HepG2 (cell line): Measurements from ENCODE around the gene ANKRD49. TPM values are rescaled to one million over a fixed set of nuclear protein-coding genes. Genes with fewer than 3 reads are reported as not detected.

ENCODE experiments used
- EHMT2 ChIP-seq: fragments of 200-600 bp; sonication (generic); IDR thresholded peaks from 2 replicates; pipeline ENCODE4 v1.7.0; 2017; ENCODE audit warnings: antibody characterized with exemption, low read depth, low read length, borderline replicate concordance
- FOXK1 ChIP-seq: sonication (generic); formaldehyde crosslinking; IDR thresholded peaks from 2 replicates; pipeline ENCODE4 v1.4.0; 2020; ENCODE audit warnings: low read depth, missing genetic modification reagents, borderline replicate concordance
- KLF13 ChIP-seq: sonication (generic); formaldehyde crosslinking; IDR thresholded peaks from 2 replicates; pipeline ENCODE4 v1.4.0; 2020; ENCODE audit warnings: mild to moderate bottlenecking, missing genetic modification reagents
- MEF2D ChIP-seq: sonication (generic); formaldehyde crosslinking; IDR thresholded peaks from 2 replicates; pipeline ENCODE4 v1.5.1; 2020; ENCODE audit warnings: mild to moderate bottlenecking, missing genetic modification reagents
- NFIB ChIP-seq: sonication (generic); formaldehyde crosslinking; IDR thresholded peaks from 2 replicates; pipeline ENCODE4 v1.9.0; 2021; ENCODE audit warnings: missing genetic modification reagents, mild to moderate bottlenecking, borderline replicate concordance
- NR2F6 ChIP-seq, 2 experiments: IDR thresholded peaks; 2 replicates each; pipeline ENCODE4 v1.6.1; 2016; ENCODE audit warnings: antibody characterized with exemption in 1 of 2, mild to moderate bottlenecking in 1 of 2
- PHF8 ChIP-seq: sonication (generic); formaldehyde crosslinking; IDR thresholded peaks from 2 replicates; pipeline ENCODE4 v1.5.0; 2020; ENCODE audit warnings: missing genetic modification reagents
- POGZ ChIP-seq: sonication (generic); formaldehyde crosslinking; IDR thresholded peaks from 2 replicates; pipeline ENCODE4 v1.4.0; 2020; ENCODE audit warnings: mild to moderate bottlenecking, missing genetic modification reagents
- RORA ChIP-seq: sonication (generic); formaldehyde crosslinking; IDR thresholded peaks from 2 replicates; pipeline ENCODE4 v1.5.0; 2020; ENCODE audit warnings: mild to moderate bottlenecking, missing genetic modification reagents, moderate library complexity
- SATB2 ChIP-seq: sonication (generic); formaldehyde crosslinking; IDR thresholded peaks from 2 replicates; pipeline ENCODE4 v1.5.0; 2020; ENCODE audit warnings: missing genetic modification reagents
- SNRNP70 ChIP-seq: fragments of 200-400 bp; formaldehyde crosslinking; IDR thresholded peaks from 2 replicates; pipeline ENCODE4 v1.6.1; 2017; ENCODE audit warnings: mild to moderate bottlenecking, low read depth, low read length, moderate library complexity
- TBL1XR1 ChIP-seq: fragments of 150-350 bp; IDR thresholded peaks from 2 replicates; pipeline ENCODE4 v1.6.1; 2014; ENCODE audit warnings: borderline replicate concordance, low read length; ENCODE audit not compliant: partially characterized antibody
- ZNF230 ChIP-seq: sonication (generic); formaldehyde crosslinking; IDR thresholded peaks from 2 replicates; pipeline ENCODE4 v1.4.0; 2020; ENCODE audit warnings: mild to moderate bottlenecking, missing genetic modification reagents
- ZNF383 ChIP-seq: sonication (generic); formaldehyde crosslinking; IDR thresholded peaks from 2 replicates; pipeline ENCODE4 v1.4.0; 2020; ENCODE audit warnings: missing genetic modification reagents, mild to moderate bottlenecking, borderline replicate concordance
- ZNF569 ChIP-seq: sonication (generic); formaldehyde crosslinking; IDR thresholded peaks from 2 replicates; pipeline ENCODE4 v1.5.0; 2020; ENCODE audit warnings: mild to moderate bottlenecking, missing genetic modification reagents, moderate library complexity, borderline replicate concordance
- ZNF605 ChIP-seq: sonication (generic); formaldehyde crosslinking; IDR thresholded peaks from 2 replicates; pipeline ENCODE4 v1.8.0; 2022; ENCODE audit warnings: mild to moderate bottlenecking, missing genetic modification reagents
- ZNF816 ChIP-seq: sonication (generic); formaldehyde crosslinking; IDR thresholded peaks from 2 replicates; pipeline ENCODE4 v1.8.0; 2022; ENCODE audit warnings: missing genetic modification reagents, mild to moderate bottlenecking, borderline replicate concordance
- ZSCAN12 ChIP-seq: sonication (generic); formaldehyde crosslinking; IDR thresholded peaks from 2 replicates; pipeline ENCODE4 v1.9.0; 2021; ENCODE audit warnings: mild to moderate bottlenecking, missing genetic modification reagents
- polyA plus RNA-seq, 8 experiments: library from polyadenylated mRNA; depleted of rRNA in 3 of 8; stranded (reverse) in 7 of 8; unstranded in 1 of 8; fragments of >200 nt; fragmentation: Illumina TruSeq in 4 of 8; extraction: Trizol in 4 of 8; gene quantifications; 2 replicates each; pipeline versions ENCODE4 v1.2.1 to v1.2.3, GENCODE V29; 2011 to 2016; ENCODE audit warnings: low read depth in 4 of 8, missing spikeins in 1 of 8, mixed read lengths in 1 of 8; ENCODE audit not compliant: insufficient read depth in 1 of 8
- total RNA-seq, 5 experiments: library from RNA; depleted of rRNA; stranded (reverse); fragments of >200 nt; fragmentation: Illumina TruSeq; extraction: Trizol; gene quantifications; 2 replicates each; pipeline ENCODE4 v1.2.3, GENCODE V29; 2016; ENCODE audit warnings: low read depth in 1 of 5
- TF ChIP-seq, protein P1 (sequence below): sonication (generic); formaldehyde crosslinking; IDR thresholded peaks from 2 replicates; pipeline ENCODE4 v1.4.0; 2020; ENCODE audit warnings: missing genetic modification reagents
- TF ChIP-seq, protein P2 (sequence below): sonication (generic); formaldehyde crosslinking; IDR thresholded peaks from 2 replicates; pipeline ENCODE4 v1.5.0; 2020; ENCODE audit warnings: mild to moderate bottlenecking, missing genetic modification reagents
- TF ChIP-seq, protein P3 (sequence below): sonication (generic); formaldehyde crosslinking; IDR thresholded peaks from 2 replicates; pipeline ENCODE4 v1.5.1; 2020; ENCODE audit warnings: mild to moderate bottlenecking, moderate library complexity, missing genetic modification reagents
- TF ChIP-seq, protein P4 (sequence below): sonication (generic); formaldehyde crosslinking; IDR thresholded peaks from 2 replicates; pipeline ENCODE4 v1.5.0; 2020; ENCODE audit warnings: mild to moderate bottlenecking, missing genetic modification reagents

ANKRD49 gene
- total and polyA plus RNA-seq, 2 of the 13 experiments (the other 11 are each of a cell fraction or from before 2014, with no cell fraction given): 14.2 to 14.3 TPM

DNA sequence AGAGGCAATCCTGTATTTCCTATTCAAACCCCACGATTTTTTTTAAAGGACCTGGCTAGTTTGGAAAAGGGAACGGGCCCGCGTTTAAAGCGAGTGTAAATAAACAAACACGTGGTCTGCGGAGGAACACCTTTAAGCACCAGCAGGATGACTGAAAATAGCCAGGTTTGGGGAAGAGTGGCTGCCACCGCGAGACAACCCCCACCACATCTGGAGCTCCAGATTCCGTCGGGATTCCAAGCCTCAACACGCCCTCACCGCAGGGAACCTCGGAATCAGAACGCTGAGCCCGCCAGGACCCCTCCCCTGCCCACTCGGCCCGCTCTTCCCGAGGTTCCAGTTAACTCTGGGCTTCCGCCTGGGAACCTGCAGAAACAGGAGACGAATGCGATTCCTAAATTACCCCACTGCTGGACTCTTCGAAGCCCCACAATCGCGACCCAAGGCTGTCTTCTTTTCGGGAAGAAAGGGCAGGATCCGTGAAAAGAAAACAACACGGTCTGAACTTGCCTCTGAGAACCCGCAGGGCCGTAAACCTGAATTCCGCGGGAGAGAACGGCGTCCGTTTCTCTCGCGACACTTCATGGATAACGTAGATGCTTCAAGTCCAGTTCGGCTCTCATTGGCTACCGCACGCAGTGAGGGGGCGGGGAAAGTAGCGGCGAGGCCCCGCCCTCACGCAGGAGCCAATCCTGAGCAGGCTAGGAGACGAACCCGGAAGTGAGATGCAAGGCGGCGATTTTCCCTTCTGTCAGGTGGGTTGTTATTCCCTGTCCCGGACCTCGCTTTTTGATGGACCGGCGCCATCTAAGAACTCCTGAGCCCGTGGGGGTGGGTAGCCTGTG is at the start of gene ANKRD49, which contains the start of gene MRE11 (continued):
- TF ChIP-seq, protein P1, sequence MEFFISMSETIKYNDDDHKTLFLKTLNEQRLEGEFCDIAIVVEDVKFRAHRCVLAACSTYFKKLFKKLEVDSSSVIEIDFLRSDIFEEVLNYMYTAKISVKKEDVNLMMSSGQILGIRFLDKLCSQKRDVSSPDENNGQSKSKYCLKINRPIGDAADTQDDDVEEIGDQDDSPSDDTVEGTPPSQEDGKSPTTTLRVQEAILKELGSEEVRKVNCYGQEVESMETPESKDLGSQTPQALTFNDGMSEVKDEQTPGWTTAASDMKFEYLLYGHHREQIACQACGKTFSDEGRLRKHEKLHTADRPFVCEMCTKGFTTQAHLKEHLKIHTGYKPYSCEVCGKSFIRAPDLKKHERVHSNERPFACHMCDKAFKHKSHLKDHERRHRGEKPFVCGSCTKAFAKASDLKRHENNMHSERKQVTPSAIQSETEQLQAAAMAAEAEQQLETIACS (CRISPR knock-in tag): no peak
- no peak for TF ChIP-seq SNRNP70
- TF ChIP-seq PHF8 (CRISPR knock-in tag): peak; percentile 93
- no peak for TF ChIP-seq NFIB (CRISPR knock-in tag)
- no peak for TF ChIP-seq ZNF816 (CRISPR knock-in tag)
- no peak for TF ChIP-seq ZNF383 (CRISPR knock-in tag)
- no peak for TF ChIP-seq TBL1XR1
- peak; percentile 95 for TF ChIP-seq POGZ
- TF ChIP-seq, protein P2, sequence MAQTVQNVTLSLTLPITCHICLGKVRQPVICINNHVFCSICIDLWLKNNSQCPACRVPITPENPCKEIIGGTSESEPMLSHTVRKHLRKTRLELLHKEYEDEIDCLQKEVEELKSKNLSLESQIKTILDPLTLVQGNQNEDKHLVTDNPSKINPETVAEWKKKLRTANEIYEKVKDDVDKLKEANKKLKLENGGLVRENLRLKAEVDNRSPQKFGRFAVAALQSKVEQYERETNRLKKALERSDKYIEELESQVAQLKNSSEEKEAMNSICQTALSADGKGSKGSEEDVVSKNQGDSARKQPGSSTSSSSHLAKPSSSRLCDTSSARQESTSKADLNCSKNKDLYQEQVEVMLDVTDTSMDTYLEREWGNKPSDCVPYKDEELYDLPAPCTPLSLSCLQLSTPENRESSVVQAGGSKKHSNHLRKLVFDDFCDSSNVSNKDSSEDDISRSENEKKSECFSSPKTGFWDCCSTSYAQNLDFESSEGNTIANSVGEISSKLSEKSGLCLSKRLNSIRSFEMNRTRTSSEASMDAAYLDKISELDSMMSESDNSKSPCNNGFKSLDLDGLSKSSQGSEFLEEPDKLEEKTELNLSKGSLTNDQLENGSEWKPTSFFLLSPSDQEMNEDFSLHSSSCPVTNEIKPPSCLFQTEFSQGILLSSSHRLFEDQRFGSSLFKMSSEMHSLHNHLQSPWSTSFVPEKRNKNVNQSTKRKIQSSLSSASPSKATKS (CRISPR knock-in tag): no peak
- TF ChIP-seq MEF2D (CRISPR knock-in tag): no peak
- no peak for TF ChIP-seq EHMT2
- peak; percentile 65 for TF ChIP-seq FOXK1
- TF ChIP-seq ZNF569 (CRISPR knock-in tag): no peak
- 0 out of 2 replicates have a peak, but pooled peaks have one; percentile 24 for TF ChIP-seq ZNF230 (CRISPR knock-in tag)
- no peak for TF ChIP-seq ZSCAN12 (CRISPR knock-in tag)
- no peak for TF ChIP-seq KLF13 (CRISPR knock-in tag)
- TF ChIP-seq, protein P3, sequence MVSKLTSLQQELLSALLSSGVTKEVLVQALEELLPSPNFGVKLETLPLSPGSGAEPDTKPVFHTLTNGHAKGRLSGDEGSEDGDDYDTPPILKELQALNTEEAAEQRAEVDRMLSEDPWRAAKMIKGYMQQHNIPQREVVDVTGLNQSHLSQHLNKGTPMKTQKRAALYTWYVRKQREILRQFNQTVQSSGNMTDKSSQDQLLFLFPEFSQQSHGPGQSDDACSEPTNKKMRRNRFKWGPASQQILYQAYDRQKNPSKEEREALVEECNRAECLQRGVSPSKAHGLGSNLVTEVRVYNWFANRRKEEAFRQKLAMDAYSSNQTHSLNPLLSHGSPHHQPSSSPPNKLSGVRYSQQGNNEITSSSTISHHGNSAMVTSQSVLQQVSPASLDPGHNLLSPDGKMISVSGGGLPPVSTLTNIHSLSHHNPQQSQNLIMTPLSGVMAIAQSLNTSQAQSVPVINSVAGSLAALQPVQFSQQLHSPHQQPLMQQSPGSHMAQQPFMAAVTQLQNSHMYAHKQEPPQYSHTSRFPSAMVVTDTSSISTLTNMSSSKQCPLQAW (CRISPR knock-in tag): peak; percentile 61
- TF ChIP-seq RORA: no peak
- no peak for TF ChIP-seq SATB2 (CRISPR knock-in tag)
- TF ChIP-seq ZNF605 (CRISPR knock-in tag): peak; percentile 72; the same call in 1 of the 2 replicates
- no peak for TF ChIP-seq NR2F6 (IDR thresholded peaks at IDR 0.05)
- TF ChIP-seq NR2F6 (CRISPR knock-in tag; IDR thresholded peaks at IDR 0.05): no peak
- TF ChIP-seq, protein P4, sequence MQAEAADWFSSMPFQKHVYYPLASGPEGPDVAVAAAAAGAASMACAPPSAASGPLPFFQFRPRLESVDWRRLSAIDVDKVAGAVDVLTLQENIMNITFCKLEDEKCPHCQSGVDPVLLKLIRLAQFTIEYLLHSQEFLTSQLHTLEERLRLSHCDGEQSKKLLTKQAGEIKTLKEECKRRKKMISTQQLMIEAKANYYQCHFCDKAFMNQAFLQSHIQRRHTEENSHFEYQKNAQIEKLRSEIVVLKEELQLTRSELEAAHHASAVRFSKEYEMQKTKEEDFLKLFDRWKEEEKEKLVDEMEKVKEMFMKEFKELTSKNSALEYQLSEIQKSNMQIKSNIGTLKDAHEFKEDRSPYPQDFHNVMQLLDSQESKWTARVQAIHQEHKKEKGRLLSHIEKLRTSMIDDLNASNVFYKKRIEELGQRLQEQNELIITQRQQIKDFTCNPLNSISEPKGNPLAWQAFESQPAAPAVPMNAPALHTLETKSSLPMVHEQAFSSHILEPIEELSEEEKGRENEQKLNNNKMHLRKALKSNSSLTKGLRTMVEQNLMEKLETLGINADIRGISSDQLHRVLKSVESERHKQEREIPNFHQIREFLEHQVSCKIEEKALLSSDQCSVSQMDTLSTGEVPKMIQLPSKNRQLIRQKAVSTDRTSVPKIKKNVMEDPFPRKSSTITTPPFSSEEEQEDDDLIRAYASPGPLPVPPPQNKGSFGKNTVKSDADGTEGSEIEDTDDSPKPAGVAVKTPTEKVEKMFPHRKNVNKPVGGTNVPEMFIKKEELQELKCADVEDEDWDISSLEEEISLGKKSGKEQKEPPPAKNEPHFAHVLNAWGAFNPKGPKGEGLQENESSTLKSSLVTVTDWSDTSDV: no peak
